ENCODE results near the gene RBM19. TPM values are rescaled to one million over a fixed set of nuclear protein-coding genes. Genes with fewer than 3 reads are reported as not detected.

Gene RBM19
- total and polyA plus RNA-seq, 2 donors (not counting 3 experiments of a cell fraction or from before 2014, with no cell fraction given) = 13.2 to 34.4 TPM

DNA sequence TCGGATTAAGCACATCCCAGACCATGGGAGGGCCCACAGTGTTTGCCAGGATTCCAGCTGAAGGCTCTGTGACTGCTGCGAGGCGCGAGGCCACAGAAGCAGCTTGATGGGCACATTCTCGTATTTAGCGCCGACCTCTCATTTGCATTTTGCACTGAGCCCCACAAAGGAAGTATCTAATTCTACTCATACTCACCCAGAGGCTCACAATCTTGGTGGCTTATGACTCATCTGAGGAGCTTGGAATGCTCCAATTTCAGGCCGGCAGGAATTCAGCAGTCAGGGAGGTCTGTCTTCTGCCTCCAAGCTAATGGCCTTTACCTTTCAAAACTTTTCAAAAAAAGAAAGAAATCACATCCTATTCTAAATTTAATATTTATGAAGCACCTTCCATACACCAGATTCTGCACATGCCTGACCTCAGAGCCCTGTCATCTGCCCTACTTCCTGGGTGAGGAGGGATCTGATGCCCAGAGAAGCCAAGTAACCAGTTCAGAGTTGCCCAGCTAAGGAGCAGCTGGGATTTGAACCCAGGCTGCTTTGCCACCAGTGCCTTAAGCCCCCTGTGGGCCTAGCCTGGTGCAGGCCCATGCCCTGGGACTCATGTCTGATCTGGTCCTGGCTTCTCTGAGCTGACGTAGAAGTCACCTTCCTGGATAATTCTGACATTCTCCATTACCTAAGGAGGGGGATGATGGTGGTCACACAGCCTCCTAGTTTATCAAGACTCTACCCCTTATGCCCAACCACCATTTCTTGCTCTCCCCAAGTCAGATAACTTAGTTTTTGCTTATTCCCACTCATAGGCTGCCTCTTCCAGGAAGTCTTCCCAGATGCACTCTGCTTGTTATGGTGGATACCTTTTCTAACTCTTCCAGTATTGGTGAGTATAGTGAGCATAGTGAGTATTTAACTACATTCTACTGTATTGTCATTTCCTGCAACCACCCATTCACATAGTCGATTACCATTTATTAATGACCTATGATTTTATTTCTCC, 198.9 kb downstream of the RBM19 start:
- Histone ChIP-seq H3K4me3 (replicated peaks in 1 of 3; ENCODE audit: insufficient read depth in 1 of 3, low read depth in 1 of 3, low read length in 3 of 3) (no peak overlapping the region), H3K9me3 (replicated peaks; ENCODE audit: control insufficient read depth, insufficient read depth, low read length) (no peaks in the 10 kb centered on the region), H3K27ac (ENCODE audit: insufficient read depth, low read depth, low read length) (no peak overlapping the region), H3K9me1 (replicated peaks; ENCODE audit: control insufficient read depth, extremely low read depth, insufficient read depth, low read length) (no peaks in the 10 kb centered on the region), H3K4me2 (ENCODE audit: insufficient read depth, low read length) (no peak overlapping the region), H3K79me2 (ENCODE audit: control insufficient read depth, insufficient read depth, low read length) (no peaks in the 10 kb centered on the region), H2AFZ (ENCODE audit: low read depth, low read length) (no peak overlapping the region), H3K4me1 (ENCODE audit: control insufficient read depth, extremely low read depth, insufficient read depth, low read length) (no peaks in the 10 kb centered on the region), H3K36me3 (ENCODE audit: control insufficient read depth in 2 of 2, extremely low read depth in 1 of 2, insufficient read depth in 2 of 2, low read length in 2 of 2) (no peaks in the 10 kb centered on the region), H4K20me1 (replicated peaks; ENCODE audit: control insufficient read depth, extremely low read depth, insufficient read depth, low read length) (no peaks in the 10 kb centered on the region), H3K27me3 (ENCODE audit: control insufficient read depth in 2 of 2, insufficient read depth in 2 of 2, low read length in 2 of 2) (no peaks in the 10 kb centered on the region), H3K9ac (replicated peaks; ENCODE audit: extremely low read depth, insufficient read depth, low read length) (no peak overlapping the region)
- FAIRE-seq = no peak
- DNase-seq (ENCODE audit: low read depth, low spot score) = no peak
- dilution Hi-C loops (cut with MboI; ENCODE audit: extremely low pct_ligation_motif_present, low sequenced_read_pairs) (no loop called here), intact Hi-C loops (cut with micrococcal nuclease) (no loop called here)
- ChIA-PET CTCF (interaction anchor here (0.9 to 1.4 kb wide), 3 partner anchors 12 to 20 kb away, joined by 3 read pairs; no protein-coding TSS in a partner anchor), POLR2A (no interaction called here)
- no TSS peak for BruUV-seq (replicated peaks)
- TF ChIP-seq, protein P1, sequence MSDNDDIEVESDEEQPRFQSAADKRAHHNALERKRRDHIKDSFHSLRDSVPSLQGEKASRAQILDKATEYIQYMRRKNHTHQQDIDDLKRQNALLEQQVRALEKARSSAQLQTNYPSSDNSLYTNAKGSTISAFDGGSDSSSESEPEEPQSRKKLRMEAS (IDR thresholded peaks at IDR 0.05; ENCODE audit: insufficient read depth, insufficient read length) = no peak
- TF ChIP-seq JUN (IDR thresholded peaks at IDR 0.05; ENCODE audit: borderline replicate concordance, insufficient read depth, insufficient read length, low read depth) (no peak), GATA2 (IDR thresholded peaks at IDR 0.05; ENCODE audit: insufficient read depth, insufficient read length, low read depth, low read length) (no peak), MYC (IDR thresholded peaks at IDR 0.05; ENCODE audit: low read depth, low read length) (no peak), EZH2 (IDR thresholded peaks at IDR 0.05; ENCODE audit: borderline replicate concordance, low read depth, low read length, severe bottlenecking) (no peak), POLR2A (IDR thresholded peaks at IDR 0.05; ENCODE audit: low read depth, low read length) (no peak), POLR2AphosphoS5 (IDR thresholded peaks at IDR 0.05; ENCODE audit: insufficient read depth, low read depth, low read length) (no peak), FOS (IDR thresholded peaks at IDR 0.05; ENCODE audit: borderline replicate concordance, insufficient read depth, low read length) (no peak)
- TF ChIP-seq, protein P2, sequence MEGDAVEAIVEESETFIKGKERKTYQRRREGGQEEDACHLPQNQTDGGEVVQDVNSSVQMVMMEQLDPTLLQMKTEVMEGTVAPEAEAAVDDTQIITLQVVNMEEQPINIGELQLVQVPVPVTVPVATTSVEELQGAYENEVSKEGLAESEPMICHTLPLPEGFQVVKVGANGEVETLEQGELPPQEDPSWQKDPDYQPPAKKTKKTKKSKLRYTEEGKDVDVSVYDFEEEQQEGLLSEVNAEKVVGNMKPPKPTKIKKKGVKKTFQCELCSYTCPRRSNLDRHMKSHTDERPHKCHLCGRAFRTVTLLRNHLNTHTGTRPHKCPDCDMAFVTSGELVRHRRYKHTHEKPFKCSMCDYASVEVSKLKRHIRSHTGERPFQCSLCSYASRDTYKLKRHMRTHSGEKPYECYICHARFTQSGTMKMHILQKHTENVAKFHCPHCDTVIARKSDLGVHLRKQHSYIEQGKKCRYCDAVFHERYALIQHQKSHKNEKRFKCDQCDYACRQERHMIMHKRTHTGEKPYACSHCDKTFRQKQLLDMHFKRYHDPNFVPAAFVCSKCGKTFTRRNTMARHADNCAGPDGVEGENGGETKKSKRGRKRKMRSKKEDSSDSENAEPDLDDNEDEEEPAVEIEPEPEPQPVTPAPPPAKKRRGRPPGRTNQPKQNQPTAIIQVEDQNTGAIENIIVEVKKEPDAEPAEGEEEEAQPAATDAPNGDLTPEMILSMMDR (IDR thresholded peaks at IDR 0.05; ENCODE audit: extremely low read depth in 1 of 2, insufficient read depth in 1 of 2, low read depth in 1 of 2, low read length in 2 of 2) = no peak

Small RNA genes lying within 50 kb of the gene (small RNA-seq; reads per million reads assigned to genes)
- not detected for gene DYNLL1P4 (ENCODE audit: insufficient read depth, insufficient read length, low read depth, low replicate concordance)

All from endothelial cell of umbilical vein (primary cell).